Measurements from ENCODE around the gene KCNG2.

The KCNG2 gene

GRCh38 chr18:79823120-79823519, 25.4 kb downstream of the KCNG2 start:
- no peak for DNase-seq

DNA sequence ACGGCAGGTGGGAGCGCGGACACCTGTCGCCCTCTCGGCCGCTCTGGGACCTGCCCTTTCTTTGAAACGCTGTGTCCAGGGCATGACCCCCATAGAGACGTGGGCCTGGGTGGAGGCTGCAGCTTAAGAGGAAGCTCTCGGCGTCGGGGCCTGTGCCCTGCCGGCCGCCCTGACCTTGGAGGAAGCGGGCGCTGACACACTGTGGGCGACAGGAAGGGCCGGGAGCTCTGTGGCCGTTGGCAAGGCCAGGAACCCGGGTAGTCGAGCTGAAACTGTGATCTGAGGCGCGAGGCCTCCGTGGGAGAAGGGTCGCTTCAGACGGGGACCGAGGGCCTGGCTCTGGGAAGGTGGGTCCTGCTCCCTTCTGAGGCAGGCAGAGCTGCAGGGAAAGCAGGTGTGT, 28.2 kb downstream of the KCNG2 start:
- DNase-seq = no peak

DNA sequence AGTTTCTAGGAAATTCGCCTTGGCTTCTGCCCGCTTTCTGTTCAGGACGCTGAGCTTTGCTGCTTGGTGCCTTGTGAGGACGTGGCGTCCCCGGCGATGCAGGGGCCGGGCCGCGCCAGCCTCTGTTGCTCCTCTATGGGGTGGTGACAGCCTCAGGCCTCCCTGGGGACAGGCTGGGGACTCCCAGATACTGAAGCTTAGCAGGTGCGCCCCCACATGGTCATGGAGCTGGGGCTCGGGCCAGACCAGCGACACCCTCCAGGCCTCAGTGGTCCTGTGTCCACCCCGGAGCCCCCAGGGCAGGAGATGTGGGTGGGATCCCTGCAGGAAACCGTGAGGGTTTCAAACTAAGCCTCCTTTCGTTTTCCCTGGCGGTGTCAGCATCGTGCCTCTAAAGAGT, 29.2 kb downstream of the KCNG2 start:
- DNase-seq = no peak

DNA sequence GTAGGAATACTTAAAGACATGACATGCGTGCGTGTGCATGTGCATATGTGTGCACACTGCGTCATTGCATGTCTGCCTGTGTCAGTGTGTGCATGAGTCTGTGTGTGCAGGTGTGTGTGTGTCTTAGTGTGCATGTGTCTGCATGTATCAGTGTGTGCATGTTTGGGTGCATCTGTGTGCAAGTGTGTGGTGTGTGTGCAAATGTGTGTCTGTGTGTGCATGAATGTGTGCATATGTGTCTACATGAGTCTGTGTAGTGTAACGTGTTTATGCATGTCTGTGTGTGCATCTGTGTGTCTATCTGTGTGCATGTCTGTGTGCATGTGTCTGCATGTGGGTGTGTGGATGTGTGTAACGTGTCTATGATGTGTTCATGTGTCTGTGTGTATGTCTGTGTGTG, 30.5 kb downstream of the KCNG2 start:
- DNase-seq = no peak

DNA sequence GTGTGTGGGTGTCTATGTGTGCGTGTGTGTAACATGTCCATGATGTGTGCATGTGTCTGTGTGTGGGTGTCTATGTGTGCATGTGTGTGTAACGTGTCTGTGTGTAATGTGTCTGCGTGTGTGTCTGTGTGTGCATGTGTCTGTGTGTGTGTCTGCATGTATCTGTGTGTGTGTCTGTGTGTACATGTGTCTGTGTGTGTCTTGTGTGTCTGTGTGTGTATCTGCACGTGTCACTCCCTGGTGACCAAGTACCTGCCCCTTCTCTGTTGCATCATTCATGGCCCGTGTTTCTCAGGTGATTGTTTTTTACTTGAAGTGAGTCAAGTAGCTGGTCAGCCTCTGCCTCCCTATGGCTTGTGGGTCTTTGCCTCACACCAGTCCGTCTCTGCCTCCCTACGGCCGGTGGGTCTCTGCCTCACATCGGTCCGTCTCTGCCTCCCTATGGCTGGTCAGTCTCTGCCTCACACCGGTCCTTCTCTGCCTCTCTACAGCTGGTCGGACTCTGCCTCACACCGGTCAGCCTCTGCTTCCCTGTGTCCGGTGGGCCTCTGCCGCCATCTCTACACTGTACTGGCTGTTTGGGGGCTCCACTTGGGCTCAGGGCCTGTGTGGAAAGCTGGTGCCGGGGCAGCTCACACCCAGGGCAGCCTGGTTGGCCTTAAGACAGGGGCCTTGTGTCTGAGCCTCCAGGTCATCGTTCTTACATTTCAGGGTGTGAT, 31.6 kb downstream of the KCNG2 start:
- no peak for DNase-seq

DNA sequence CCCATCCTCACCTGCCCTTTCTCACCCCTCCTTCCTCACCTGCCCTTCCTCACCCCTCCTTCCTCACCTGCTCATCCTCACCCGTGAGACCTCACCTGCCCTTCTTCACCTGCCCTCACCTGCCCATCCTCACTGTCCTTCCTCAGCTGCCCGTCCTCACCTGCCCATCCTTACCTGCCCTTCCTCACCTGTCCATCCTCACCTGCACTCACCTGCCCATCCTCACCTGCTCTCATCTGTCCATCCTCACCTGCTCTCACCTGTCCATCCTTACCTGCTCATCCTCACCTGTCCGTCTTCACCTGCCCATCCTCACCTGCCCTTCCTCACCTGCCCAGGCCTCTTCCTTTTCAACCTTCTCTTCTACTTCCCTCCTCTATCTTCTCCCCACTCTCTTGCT, 34.4 kb downstream of the KCNG2 start:
- no peak for DNase-seq

GRCh38 chr18:79834834-79835233, 37.1 kb downstream of the KCNG2 start:
- DNase-seq = no peak

DNA sequence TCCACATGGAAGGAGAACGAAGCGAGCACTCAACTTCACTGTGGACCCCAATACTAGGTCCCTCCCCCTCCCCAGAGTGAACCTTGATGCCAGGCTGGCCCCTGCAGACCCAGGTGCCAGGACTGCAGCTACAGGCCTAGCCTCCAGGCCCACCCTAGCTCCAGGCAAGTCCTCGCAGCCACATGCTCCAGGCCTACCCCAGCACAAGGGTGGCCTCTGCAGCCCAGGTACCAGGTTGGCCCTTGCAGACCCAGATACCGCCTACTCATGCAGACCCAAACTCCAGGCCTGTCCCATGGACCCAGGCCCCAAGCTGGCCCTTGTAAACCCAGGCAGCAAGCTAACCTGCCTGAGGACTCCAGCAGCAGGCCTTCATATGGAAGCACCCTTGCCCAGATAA, 44.2 kb downstream of the KCNG2 start:
- no peak for DNase-seq

GRCh38 chr18:79844999-79845563, 47.3 kb downstream of the KCNG2 start:
- DNase-seq = no peak

GRCh38 chr18:79846936-79847557, 49.3 kb downstream of the KCNG2 start:
- no peak for DNase-seq

DNA sequence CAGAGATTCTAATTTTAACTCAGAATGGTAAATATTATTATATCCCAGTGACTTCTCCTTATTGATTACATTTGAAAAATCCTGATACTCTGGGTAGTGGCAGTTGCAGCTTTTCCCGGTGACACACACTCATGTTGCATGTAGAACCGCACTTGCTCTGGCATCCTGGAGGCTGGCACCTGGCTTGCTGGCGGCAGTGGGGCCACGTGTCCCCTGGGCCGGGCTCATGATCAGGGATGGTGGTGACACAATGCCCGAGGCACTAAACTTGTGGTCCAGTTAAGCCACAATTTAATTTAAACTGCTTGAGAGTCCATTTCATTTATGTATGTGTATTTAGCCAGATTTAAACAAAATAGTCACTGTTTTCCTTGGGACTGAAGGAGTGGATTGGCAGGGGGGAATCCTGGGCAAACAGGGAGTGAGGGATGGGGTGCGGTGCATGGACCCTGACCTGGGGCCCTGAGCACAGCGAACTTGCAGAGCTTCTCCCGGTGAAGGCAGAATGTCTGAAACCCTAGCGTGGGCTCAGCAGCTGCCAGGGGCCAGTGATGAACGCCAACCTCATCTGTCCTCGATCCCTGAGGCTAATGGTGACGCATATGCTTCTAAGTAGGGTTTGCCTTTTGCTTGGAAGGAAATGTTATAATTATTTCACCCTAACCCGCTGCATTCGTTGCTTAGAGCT, 50.0 kb downstream of the KCNG2 start:
- no peak for DNase-seq

- DNase-seq = no peak
Measured at GRCh38 chr18:79848294-79848578, 50.5 kb downstream of the KCNG2 start.

GRCh38 chr18:79848579-79849327, 51.0 kb downstream of the KCNG2 start:
- DNase-seq = no peak

DNA sequence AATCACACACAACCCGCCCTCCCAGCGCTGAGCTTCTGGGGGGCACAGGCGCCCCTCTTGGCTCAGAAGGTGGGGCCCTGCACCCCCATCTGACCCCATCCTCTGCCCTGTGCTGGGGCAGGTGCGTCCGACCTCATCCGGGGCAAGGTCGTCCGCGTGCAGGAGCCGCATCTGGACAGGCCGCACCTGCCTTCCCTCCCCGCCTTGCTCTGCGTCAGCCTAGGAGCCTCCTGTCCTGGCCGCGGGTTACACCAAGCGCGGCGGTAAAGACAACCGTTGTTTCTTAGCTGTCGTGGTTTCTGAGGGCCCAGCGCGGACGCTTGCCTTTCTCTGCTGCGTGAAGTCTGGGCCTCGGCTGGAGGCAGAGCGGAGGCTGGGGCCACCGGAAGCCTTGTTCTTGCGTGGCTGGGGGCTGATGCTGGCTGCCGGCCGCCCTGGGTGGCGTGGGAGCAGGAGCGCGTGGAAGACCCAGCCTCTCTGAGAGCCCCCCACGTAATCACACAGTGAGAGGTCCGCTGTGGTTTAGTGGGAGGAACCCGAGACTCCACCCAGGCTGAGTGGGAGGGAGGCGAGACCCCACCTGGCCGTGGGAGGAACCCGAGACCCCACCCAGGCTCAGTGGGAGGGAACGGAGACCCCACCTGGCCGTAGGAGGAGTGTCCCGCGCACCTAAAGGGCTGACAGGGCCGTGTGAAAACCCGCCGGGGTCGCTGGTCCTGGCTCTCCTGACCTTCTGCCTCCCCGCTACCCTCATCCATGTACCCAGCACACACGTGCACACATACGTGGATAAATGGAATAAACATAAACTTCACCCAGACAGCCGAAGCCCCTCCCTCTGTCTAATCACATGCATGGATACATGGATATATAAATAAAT, 51.8 kb downstream of the KCNG2 start:
- no peak for DNase-seq

DNA sequence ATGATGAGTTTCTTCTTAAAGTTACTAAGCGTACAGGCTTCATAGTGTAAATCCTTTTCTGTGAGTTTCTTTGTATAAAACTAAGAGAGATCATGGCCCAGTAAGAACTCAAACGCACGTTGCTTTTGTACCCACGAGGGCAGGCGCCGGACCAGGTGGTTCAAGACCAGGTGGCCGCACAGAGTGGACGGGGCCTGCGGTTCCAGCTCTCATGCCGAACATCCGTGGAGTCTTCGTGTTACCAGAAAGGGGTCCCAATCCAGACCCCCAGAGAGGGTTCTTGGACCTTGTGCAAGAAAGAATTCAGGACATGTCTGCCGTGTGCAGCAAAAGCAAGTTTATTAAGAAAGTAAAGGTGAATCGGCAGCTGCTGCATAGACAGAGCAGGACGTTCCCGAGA, 53.0 kb downstream of the KCNG2 start:
- no peak for DNase-seq

GRCh38 chr18:79851489-79851888, 53.8 kb downstream of the KCNG2 start:
- DNase-seq = no peak

DNA sequence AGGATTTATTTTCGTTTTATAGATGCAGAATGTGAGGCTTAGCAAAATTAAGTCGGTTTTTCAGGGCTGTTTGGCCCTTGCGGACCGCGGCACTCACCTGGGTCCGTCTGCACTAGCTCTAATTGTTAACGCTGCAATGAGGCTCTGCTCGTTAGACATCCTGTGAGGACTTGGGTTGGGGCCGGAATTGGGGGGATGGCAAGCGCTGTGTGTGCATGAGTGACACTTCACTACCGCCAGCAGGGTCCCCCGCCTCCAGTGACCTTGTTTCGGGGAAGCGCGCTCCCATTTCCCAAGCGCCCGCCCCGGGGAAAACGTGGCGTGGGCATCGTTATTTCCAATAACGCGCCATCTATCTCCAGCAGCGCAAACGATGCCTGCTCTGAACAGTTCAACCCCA, 54.2 kb downstream of the KCNG2 start:
- no peak for DNase-seq

DNA sequence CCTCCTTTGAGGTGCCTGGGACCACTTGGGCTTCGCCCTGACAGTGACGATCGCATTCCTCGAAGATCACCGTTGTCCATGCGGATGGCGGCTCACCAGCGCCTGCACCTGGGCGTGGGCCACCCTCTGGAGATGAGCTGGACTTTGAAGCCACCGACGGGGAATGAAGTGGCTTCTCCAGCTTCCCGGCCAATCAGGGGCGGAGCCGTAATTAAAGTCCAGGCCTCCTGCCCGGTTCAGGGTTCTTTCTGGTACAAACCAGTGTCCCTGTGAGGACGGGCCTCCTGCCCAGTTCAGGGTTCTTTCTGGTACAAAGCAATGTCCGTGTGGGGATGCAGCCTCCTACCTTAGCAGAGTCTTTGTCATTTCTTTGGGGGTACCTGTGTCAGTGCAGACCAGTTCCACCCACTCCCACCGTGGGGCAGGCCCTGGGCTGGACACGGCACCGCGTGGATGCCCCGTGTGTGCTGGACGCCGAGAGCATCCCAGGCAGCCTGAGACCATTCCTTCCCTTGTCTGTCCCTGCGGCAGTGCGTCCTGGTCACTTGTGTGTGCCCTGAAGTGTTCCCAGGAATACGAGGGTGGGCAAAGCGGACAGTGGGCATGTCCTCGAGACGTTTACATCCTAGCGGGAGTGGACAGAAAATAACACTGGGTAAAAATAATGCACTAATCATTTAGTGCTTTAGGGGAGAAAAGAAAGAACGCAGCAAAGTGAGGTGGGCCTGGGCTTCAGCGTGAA, 55.0 kb downstream of the KCNG2 start:
- no peak for DNase-seq

DNA sequence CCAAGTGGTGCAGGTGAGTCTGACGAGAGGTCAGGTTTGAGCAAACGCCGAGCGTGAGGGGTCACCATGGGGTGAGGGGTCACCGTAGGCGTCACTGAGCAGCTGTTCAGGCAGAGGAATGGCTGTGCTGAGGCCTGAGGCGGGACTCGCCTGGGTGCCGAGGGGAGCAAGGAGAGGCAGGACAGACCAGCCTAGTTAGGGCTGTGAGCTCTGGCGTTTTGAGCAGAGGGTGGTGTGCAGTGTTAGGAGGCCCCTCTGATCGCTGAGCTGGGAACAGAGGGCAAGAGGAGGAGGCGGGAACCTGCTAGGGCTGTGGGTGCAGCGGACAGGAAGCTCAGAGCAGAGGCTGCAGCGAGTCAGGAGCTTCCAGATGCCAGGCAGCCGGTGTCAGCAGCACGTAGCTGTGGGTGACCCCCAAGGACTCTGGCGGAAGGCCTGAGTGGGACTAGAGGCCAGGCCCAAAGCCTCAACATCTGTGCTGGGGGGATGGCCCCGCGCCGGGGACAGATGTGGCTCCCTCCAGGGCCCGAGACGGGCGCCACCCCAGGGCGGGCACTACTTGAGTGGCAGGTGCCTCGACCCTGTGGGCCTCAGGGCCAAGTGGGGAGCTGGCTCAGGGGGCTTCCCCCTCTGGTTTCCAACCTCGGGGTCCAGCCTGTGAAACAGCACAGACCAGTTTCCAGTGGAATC, 55.7 kb downstream of the KCNG2 start:
- DNase-seq = no peak

GRCh38 chr18:79853993-79854364, 56.2 kb downstream of the KCNG2 start:
- DNase-seq = no peak
